ENCODE data around the gene SLC44A3. TPM values are rescaled to one million over a fixed set of nuclear protein-coding genes. Genes with fewer than 3 reads are reported as not detected.

SLC44A3 gene
- total and polyA plus RNA-seq, 2 of the 8 experiments (the other 6 are each of a cell fraction or from before 2014, with no cell fraction given), result 4.2 to 5.0 TPM

GRCh38 chr1:94925561-94926125, 105.5 kb downstream of the SLC44A3 start (continued):
- no peak for TF ChIP-seq POU5F1 (IDR thresholded peaks at IDR 0.05; ENCODE audit: low read depth, low read length)
- TF ChIP-seq POLR2A (IDR thresholded peaks at IDR 0.05; ENCODE audit: control extremely low read depth in 1 of 2, low read depth in 2 of 2, low read length in 2 of 2), result peak; percentile 63 to 88
- no peak for TF ChIP-seq CEBPB (IDR thresholded peaks at IDR 0.05; ENCODE audit: low read depth, low read length)
- TF ChIP-seq, protein P1, sequence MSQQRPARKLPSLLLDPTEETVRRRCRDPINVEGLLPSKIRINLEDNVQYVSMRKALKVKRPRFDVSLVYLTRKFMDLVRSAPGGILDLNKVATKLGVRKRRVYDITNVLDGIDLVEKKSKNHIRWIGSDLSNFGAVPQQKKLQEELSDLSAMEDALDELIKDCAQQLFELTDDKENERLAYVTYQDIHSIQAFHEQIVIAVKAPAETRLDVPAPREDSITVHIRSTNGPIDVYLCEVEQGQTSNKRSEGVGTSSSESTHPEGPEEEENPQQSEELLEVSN (IDR thresholded peaks at IDR 0.05), result peak; percentile 26; the same call in 1 of the 2 replicates
- 0 out of 2 replicates have a peak, but pooled peaks have one; percentile 4 for TF ChIP-seq EGR1 (IDR thresholded peaks at IDR 0.05; ENCODE audit: borderline replicate concordance, low read depth, low read length)
- TF ChIP-seq ATF3 (IDR thresholded peaks at IDR 0.05; ENCODE audit: insufficient read depth, low read depth, low read length), result peak; percentile 50; the same call in 1 of the 2 replicates
- TF ChIP-seq YY1 (IDR thresholded peaks at IDR 0.05; ENCODE audit: low read depth, low read length), result 0 out of 2 replicates have a peak, but pooled peaks have one; percentile 36
- TF ChIP-seq SAP30 (IDR thresholded peaks at IDR 0.05; ENCODE audit: insufficient read depth, insufficient replicate concordance, low read length), result peak; percentile 76
- TF ChIP-seq KDM4A (IDR thresholded peaks at IDR 0.05; ENCODE audit: low read depth, low read length, severe bottlenecking), result peak; percentile 35
- TF ChIP-seq RFX5 (IDR thresholded peaks at IDR 0.05; ENCODE audit: borderline replicate concordance, low read depth, low read length), result no peak
- TF ChIP-seq SIN3A (conservative IDR thresholded peaks at IDR 0.05 in 1 of 2, IDR thresholded peaks at IDR 0.05 in 1 of 2; ENCODE audit: low read depth in 1 of 2, low read length in 2 of 2), result peak; percentile 79 to 86; a peak in 2 of 4 replicates
- TF ChIP-seq CTBP2 (IDR thresholded peaks at IDR 0.05; ENCODE audit: borderline replicate concordance, insufficient read depth, insufficient read length, low read length), result peak; percentile 94
- peak; percentile 67 for TF ChIP-seq CREB1 (IDR thresholded peaks at IDR 0.05)
- no peak for TF ChIP-seq NRF1 (IDR thresholded peaks at IDR 0.05; ENCODE audit: low read depth, low read length)
- TF ChIP-seq TAF7 (optimal IDR thresholded peaks at IDR 0.05; ENCODE audit: borderline replicate concordance, low read depth, low read length), result peak; percentile 72
- TF ChIP-seq TAF1 (IDR thresholded peaks at IDR 0.05; ENCODE audit: low read depth, low read length), result peak; percentile 83
- TF ChIP-seq SUZ12 (IDR thresholded peaks at IDR 0.05; ENCODE audit: low read length), result no peak
- TF ChIP-seq JUND (IDR thresholded peaks at IDR 0.05; ENCODE audit: low read length), result peak; percentile 99
- TF ChIP-seq BCL11A (IDR thresholded peaks at IDR 0.05; ENCODE audit: low read depth in 2 of 2, low read length in 2 of 2), result peak in 1 of 2 experiments; percentile 37
- peak in 1 of 2 experiments; percentile 45; a peak in 1 of 3 replicates for TF ChIP-seq EP300 (IDR thresholded peaks at IDR 0.05; ENCODE audit: borderline replicate concordance in 1 of 2, low read depth in 2 of 2, low read length in 2 of 2)
- TF ChIP-seq, protein P2, sequence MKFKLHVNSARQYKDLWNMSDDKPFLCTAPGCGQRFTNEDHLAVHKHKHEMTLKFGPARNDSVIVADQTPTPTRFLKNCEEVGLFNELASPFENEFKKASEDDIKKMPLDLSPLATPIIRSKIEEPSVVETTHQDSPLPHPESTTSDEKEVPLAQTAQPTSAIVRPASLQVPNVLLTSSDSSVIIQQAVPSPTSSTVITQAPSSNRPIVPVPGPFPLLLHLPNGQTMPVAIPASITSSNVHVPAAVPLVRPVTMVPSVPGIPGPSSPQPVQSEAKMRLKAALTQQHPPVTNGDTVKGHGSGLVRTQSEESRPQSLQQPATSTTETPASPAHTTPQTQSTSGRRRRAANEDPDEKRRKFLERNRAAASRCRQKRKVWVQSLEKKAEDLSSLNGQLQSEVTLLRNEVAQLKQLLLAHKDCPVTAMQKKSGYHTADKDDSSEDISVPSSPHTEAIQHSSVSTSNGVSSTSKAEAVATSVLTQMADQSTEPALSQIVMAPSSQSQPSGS (IDR thresholded peaks at IDR 0.05; ENCODE audit: low read length), result peak; percentile 98

Measured in H1 (cell line).